NCI-H2196 (cell line): Measurements from ENCODE around the gene NAA20.
A peak's percentile ranks its signal among the peaks of the same experiment; 100 is the strongest.

Experiments
- DNase-seq: peaks from one replicate; lab custom pipeline; 2025; ENCODE audit not compliant: unreplicated experiment; lab: John Stamatoyannopoulos, UW

NAA20 gene

DNA sequence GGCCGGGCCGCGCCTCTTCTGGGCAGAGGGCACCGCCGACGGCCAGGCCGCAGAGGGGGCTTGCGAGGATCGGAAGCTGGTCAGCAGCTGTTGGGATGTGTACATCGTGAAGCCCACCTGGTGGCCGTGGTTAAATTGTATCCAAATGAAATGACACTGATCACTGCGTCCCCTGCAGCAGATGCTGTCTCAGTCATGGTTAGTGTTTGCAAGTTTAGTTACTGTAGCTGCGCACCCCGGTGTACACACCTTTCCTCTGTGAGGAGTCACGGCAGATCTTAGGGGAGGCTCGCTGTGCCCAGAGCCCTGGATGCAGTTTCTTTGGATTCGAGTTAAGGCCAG, 653 bp downstream of the NAA20 start:
- no peak for DNase-seq

DNA sequence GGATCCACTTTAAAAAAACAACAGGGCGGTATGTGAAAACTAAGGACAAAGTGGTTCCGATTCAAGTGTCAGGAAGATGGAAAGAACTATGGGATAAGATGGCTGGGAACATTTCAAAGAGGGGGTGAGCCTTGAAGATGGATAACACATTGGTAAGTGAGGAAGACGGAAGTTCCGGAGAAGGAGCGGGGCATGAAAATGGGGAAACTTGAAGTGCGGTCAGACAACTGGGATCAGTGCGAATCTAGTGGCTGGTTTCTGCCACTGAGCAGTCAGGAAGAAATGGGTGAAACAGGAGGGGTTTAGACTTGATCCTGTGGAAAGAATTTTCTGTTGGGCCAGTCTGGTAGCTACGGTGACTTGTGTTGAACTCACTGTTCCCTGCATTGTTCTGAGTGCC, 1.2 kb downstream of the NAA20 start:
- no peak for DNase-seq

DNA sequence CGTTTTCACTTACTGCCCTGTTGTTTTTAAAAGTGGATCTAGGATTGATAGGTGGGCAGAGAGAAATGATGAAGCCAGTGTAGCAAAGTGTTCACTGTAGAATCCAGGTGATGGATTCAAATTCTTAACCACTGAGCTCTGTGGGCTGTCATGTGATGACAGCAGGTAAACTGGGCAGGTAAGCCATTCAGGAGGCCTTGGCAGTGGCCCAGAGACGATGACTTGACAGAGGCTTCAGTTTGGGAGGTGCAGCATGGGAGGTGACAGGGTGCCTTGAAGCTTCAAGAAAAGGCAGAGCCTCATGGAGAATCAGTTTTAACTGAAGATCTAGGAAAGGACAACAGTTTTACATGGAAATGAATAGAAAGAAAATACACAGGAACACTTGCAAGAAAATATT, 2.0 kb downstream of the NAA20 start:
- peak; percentile 28 for DNase-seq

DNA sequence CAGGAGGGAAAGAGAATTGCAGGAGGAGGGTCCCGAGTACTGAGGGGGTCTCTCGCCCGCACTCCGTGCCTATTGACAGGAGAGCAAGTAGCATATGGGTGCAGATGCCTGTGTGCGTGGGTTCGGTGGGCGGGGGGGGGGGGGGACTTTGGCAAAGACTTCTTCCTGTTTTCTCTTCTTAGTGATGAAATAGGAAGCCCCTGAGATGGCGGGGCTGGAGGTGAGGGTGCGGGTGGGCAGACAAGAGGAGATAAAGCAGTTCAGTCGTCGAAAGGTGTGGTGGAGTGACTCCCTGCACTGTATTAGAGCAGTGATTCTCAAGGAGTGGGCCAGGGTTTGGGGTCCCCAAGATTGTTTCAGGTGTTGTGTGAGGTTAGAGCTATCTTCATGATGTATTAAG, 3.7 kb downstream of the NAA20 start:
- no peak for DNase-seq

DNA sequence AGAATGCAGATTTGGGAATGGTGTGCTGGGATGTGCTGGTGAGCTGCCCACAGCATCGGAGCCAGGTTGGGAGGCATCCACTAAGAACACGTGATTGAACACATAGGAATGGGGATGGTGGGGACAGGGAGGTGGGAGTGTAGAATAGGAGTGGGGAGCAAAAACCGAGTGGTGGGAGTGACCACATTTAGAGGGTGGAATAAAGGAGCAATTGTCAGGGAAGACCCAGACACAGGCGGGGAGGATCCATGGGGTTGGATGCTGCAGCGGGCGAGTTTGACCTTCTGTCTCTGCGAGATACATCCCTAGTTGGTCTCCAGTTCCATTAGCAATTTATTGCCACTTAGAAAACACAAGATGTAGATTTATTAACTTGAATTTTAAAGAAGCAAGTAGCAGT, 4.7 kb downstream of the NAA20 start:
- no peak for DNase-seq

DNA sequence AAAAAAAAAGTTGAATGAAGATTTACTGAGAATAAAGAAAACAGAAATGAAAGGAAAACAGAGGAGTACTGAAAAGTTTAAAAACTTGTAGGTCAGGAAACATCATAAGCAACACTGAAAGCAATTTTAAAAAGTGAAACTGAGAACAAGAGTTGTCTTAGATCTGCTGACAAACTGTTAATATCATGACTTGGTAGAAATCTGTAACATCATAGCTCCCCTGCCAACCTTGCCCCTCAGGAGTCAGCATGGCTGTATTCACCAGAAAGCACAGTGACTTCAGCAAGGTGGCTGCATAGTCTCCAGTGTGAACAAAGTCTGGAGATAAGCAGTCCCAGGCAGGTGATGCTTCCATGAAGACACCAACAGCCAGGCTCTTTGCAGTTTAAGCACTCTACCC, 5.3 kb downstream of the NAA20 start:
- DNase-seq = no peak

DNA sequence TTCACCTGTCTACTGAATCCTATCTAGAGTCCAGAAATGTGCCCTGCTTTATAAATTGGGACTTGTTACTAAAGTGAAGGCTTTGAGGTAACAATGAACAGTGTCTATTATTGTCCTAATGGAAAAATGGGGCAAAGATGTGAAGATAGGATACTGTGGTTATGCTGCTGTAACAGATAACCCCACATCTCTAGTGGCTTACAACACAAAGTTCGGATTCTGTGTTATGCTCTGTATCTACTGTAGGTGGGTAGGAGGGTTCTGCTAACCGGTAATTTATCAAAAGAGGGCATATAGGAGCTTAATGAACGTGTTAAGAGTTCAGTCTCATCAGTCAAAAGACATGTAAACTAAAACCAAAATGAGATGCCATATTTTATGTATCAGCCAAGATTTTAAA, 6.2 kb downstream of the NAA20 start:
- no peak for DNase-seq

DNA sequence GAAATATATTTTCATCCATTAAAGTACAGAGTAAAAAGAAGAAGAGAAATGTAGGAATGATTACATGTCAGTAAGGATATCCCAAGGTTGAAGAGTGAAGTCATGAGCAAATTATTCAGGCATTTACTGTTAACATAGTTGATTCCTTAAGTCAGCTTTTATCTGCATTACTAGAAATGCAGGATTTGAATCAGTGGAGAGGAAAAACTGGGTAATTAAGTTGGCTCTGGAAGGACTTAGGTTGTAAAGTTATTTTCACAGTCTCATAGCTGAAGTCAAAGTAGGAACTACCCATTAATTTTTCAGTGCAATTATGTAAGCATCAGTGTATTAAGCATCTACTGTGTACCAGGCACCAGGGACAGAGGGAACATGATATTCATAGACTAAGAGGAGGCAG, 7.8 kb downstream of the NAA20 start:
- DNase-seq = no peak

DNA sequence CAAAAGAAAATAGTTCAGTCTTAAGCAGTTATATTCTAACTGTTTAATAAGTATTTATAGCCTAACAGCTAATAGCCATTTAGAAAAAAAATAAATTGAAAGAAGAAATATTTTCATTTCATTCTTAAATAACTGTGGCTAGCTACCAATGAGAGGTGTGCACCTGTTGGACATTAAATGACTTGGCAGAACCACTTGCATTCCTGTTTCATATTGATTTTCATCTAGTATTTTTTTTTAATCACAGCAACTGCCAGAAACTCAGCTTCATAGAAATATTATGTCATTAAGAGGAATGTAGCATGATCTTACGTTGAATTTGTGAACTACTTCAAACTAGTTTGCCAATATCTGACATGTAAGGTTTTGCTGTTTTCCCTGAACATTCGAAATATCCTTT, 10.1 kb downstream of the NAA20 start:
- no peak for DNase-seq

DNA sequence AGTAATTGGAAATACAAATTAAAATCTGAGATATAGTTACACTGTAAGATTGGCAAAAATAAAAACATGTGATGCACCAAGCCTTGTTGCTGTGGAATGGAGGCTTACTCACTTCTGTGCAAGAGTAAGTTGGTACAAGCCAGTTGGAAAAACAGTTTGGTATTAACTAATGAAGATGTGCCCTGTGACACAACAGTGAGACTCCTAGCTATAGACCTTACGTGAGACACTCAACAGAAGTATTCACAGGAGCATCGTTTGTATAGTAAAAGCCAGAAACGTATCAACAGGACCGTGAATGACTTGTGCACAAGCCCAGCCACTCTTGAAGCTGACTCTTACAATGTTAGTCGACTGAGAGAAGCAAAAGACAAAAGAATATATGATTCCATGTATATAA, 14.6 kb downstream of the NAA20 start:
- no peak for DNase-seq

DNA sequence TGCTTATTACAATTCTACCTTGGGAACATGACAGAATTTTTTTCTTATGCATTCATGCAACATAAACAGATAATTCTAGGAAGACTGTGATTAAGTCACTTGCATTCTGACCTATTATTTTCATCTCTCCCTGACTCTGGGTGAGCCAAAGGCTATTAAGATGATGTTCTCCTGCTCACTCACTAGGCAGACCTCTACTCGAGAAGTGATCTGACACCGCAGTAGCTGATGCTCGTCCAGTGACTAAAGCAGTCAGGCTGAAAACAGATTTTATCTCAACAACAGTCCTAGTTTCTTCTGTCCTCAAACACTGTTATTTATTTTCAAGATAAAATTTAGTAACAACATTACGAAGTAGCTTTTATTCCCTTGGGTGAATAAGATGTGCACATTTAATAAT, 17.3 kb downstream of the NAA20 start:
- DNase-seq = no peak

DNA sequence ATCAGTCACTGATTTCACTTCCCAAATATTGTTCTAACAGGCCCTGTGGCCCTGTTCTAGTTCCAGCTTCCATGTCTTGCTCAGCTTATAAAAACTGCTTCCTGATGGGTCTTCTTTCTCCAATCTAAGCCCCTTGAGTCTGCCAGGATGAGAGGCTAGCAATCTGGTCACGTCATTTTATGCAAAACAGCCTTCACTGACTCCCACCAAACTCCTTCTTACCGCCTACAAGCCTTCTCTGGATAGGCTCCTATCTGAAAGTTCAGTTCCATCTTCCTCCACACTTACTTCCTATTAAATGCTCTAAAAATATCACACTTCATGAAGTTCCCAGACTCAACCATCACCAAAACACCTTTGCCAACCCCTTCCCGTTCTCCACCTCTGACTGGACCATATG, 19.6 kb downstream of the NAA20 start:
- DNase-seq = no peak

DNA sequence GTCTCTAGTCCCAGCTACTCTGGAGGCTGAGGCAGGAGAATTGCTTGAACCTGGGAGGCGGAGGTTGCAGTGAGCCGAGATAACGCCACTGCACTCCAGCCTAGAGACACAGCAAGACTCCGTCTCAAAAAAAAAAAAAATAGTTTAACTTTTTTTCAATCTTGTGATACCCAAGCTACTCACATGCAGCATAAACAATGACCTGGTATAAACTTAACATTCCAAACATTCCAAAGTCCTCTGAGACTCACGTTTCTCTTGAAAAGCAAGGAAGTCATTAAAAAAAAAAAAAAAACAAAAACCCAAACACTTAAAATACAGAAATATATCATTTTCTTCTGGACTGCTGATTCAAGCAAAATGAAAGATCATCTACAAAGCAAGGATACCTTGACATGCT, 20.8 kb downstream of the NAA20 start:
- DNase-seq = no peak

DNA sequence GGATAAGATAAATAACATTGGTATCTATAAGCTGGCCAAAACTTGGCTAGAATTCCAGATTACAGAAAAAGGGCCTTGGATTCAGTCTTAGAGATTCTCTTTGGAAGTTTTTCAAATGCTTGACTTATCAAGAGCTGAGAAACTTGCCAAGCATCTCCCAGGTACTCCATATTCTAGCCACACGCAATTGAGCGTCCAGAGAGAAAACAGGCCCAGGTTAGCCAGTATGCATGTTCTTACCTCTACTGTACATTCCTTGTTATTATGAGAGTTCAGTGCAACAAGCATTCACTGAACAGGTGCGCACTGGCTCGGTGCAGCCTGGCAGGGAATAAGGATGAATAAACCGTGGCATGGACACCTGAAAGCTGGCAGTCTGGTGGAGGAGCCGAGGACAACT, 21.4 kb downstream of the NAA20 start:
- no peak for DNase-seq

DNA sequence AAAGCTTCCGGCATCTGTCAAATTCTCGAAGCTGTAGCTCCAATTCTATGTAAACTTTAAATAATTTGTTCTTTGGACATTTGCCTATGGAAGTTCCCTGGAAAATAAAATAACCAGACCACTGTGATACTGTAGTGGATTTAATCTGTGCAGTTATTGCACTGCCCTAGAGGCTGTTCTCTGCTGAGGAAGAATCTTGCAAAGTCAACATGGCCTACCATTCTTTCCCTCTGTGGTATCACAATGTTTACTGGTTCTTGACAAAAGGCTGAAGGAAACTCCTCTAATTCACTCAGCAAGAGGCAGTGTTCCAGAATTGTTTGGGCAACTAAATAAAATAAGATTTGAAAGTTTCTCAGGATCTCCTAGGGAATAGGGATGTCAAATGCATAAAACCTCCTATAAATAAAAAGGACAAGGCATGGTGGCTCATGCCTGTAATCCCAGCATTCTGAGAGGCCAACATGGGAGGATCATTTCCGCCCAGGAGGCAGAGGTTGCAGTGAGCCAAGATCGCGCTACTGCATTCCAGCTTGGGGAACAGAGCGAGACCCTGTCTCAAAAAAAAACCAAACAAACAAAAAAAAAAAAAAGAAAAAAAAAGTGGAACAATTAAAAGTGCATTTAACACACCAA, 22.7 kb downstream of the NAA20 start:
- no peak for DNase-seq

DNA sequence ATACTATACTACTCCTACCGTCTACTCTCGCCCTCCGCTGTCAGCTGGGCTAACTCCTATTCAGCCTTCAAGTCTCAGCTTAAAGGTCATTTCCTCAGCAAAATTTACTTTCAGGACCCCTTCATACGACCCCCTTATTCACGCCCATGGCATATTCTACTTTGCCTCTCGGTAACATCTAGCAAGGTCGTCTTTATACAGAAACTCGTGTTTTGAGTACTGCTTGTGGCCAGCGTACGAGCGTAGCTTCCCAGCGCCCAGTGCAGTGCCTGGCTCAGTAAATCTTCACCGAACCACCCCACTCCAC, 34.6 kb downstream of the NAA20 start:
- DNase-seq = no peak

DNA sequence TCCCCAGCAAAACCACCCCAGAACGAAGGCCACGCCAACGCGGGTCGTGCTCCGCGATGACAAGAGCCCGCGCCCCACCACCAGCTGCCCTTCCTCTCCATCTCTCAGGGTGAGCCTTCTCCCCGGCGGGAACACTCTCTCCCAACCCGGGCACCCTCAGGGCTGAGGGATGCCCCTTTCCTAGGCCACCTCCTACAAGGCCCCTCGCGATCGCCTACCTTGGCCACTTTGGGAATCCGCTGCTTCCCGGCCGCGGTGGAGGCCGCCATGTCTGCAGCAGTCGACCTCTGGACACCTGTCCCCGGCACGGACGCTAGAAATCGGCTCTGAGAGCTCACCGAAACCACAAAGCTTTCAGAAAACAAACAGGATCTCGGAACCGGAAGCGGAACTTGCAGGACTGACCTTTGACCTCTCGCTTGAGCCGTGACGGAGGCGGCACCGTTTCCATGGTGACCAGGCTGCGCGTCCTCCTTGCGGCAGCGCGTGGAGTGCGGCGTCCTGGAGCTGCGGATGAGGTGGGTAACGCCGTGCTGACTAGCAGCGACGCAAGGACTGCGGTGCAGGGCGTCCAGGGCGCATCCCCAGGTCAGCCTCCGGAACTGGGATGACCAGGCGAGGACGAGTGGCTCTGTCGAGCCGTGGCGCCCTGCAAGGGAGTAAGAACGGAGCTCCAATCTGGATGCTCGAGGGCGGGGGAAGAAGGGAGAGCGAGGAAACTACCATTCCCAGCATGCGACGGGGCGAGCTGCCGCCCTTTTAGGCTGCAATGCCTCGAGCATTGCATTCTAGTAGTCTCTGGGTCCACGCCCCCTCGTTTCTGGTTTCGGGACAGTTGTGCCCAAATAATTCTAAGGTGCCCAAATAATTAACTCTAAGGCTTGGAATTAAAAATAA, 35.2 kb downstream of the NAA20 start, which contains the start of the genes CFAP61 and CRNKL1:
Gene CFAP61 (plus strand): TSS at position 459 of the 897 bp plus-strand sequence. CDS start 4,122 bp downstream, outside the sequence.
Gene CRNKL1 (minus strand): TSS at position 393 of the 897 bp plus-strand sequence. CDS start 124 bp downstream, at position 269.
- peak; percentile 98 for DNase-seq

DNA sequence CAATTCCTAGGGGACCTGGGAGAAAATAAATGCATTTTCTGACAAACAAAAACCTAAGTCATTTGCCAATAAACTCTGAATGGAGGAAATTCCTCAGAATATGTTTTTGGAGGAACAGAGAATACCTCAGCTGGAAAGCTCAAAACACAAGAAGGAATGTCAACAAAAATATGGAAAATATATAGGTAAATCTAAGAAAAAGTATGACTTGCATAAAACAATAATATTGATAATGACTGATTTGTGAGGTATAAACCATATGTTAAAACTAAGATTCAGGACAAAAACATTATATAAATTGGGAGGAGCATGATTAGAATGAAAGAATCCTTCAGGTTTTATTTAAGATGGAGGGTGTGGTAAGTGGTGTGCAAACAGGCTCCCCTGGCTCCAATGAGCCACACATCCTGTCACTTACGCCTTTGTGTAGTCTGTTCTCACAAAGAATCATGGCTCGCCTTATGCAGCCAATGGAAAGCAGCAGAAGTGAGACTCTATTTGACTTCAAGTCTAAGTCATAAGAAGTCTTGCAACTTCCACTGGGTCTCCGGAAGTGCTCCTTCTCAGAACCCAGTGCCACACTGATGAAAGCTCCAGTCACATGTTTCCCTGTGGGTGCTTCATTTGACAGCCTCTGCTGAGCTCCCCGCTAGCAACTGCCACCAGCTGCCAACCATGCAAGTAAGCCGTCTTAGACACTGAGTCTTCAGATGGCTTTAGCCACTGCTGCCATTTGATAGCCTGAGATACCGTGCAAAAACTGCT, 43.3 kb downstream of the NAA20 start:
- DNase-seq = no peak

DNA sequence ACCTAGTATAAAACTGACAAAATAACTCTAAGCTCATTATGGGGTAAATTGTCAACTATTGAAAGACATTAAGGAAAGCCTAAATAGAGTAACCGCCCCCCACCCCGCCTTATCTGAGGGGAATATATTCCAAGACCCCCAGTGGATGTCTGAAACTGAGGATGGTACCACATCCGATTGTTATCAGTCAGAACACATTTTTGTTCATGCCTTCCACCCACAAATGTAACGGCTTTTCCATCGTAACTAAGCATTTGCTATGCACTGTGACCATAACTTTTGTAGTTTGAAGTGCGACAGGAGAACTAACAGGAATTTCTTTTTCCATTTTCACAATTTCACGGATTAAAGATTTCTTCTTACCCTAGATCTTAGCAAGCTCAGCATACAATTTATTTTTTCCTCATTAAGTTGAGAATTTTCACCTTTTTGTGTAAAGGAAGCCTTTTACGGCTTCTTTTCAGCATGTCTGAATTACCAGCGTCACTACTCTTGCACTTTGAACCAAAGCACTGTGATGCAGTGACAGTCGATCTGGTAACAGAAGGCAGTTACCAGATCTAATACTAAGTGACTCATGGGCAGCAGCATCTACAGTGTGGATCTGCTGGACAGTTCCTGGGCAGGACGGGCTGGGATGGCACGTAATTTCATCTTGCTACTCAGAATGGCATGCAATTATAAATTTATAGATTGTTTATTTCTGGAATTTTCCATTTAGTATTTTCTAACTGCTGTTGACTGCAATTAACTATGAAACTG, 47.0 kb downstream of the NAA20 start:
- no peak for DNase-seq

DNA sequence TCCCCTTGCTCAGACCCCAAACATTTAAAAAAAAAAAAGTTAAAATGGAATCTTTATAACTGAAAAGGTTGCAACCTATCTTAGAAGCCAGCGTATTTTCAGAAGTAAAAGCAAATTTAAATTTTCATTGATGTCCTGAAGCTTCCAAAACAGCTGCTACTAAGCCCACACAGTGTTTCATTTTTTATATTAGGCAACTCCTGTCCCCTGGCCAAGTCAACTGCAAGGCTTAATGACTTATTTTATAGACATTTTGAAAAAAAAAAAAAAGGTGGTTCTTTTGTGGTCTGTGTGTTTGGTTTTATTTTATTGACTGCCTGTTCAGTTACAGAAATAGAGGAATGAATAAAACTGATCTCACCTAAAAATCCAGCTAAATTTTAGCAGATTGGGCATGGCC, 48.2 kb downstream of the NAA20 start:
- no peak for DNase-seq
